Fibroblast of lung (primary cell): ENCODE measurements around the gene CNNM4. TPM values are rescaled to one million over a fixed set of nuclear protein-coding genes. Genes with fewer than 3 reads are reported as not detected.

ENCODE experiments used
- DNase-seq, 2 donors: peaks; one replicate each; pipeline versions ENCODE4 v3.0.0 to v3.0.0-alpha.2; 2010; ENCODE audit warnings: low read depth in 2 of 2
- H2AFZ ChIP-seq: 2 replicates; pipeline ENCODE4 v1.5.1; 2012; ENCODE audit warnings: low read length, control low read depth, inconsistent platforms
- H3K27ac ChIP-seq: 2 replicates; pipeline ENCODE4 v1.5.1; 2011; ENCODE audit warnings: low read length, control low read depth; ENCODE audit not compliant: insufficient read depth
- H3K27me3 ChIP-seq: 2 replicates; pipeline ENCODE4 v1.5.1; 2011; ENCODE audit warnings: mild to moderate bottlenecking, low read length; ENCODE audit not compliant: control insufficient read depth, insufficient read depth
- H3K36me3 ChIP-seq: 2 replicates; pipeline ENCODE4 v1.5.1; 2011; ENCODE audit warnings: low read length; ENCODE audit not compliant: control insufficient read depth, insufficient read depth
- H3K4me1 ChIP-seq: 2 replicates; pipeline ENCODE4 v1.5.1; 2011; ENCODE audit warnings: low read length; ENCODE audit not compliant: control insufficient read depth, insufficient read depth; ENCODE audit errors: extremely low read depth
- H3K4me2 ChIP-seq: 2 replicates; pipeline ENCODE4 v1.5.1; 2011; ENCODE audit warnings: low read length, control low read depth; ENCODE audit not compliant: insufficient read depth; ENCODE audit errors: extremely low read depth
- H3K4me3 ChIP-seq, 4 experiments: fragments of 200-600 bp in 1 of 4; sonication (generic) in 1 of 4; replicated peaks in 1 of 4; 2 replicates each; pipeline ENCODE4 v1.5.1; 2011 to 2016; ENCODE audit warnings: low read length in 4 of 4, low read depth in 3 of 4, mild to moderate bottlenecking in 3 of 4, control low read depth in 2 of 4, inconsistent platforms in 1 of 4, mixed read lengths in 1 of 4; ENCODE audit not compliant: insufficient read depth in 1 of 4; ENCODE audit errors: control extremely low read depth in 1 of 4
- H3K79me2 ChIP-seq: 2 replicates; pipeline ENCODE4 v1.5.1; 2012; ENCODE audit warnings: mild to moderate bottlenecking, low read length, inconsistent platforms; ENCODE audit not compliant: control insufficient read depth, insufficient read depth
- H3K9ac ChIP-seq: 2 replicates; pipeline ENCODE4 v1.5.1; 2011; ENCODE audit warnings: mild to moderate bottlenecking, low read length, control low read depth; ENCODE audit not compliant: insufficient read depth
- H3K9me3 ChIP-seq: 2 replicates; pipeline ENCODE4 v1.5.1; 2012; ENCODE audit warnings: low read depth, low read length; ENCODE audit not compliant: control insufficient read depth, insufficient read depth
- H4K20me1 ChIP-seq: 2 replicates; pipeline ENCODE4 v1.5.1; 2011; ENCODE audit warnings: low read length; ENCODE audit not compliant: control insufficient read depth, insufficient read depth; ENCODE audit errors: extremely low read depth
- EZH2 ChIP-seq: IDR thresholded peaks from 2 replicates; pipeline ENCODE4 v1.5.1; 2012; ENCODE audit warnings: low read length, control low read depth, mild to moderate bottlenecking; ENCODE audit errors: missing control alignments
- polyA plus RNA-seq, 2 donors: library from polyadenylated mRNA; depleted of rRNA in 1 of 2; stranded (reverse) in 1 of 2; unstranded in 1 of 2; fragments of >200 nt; gene quantifications; 2 replicates each; pipeline ENCODE4 v1.2.1, GENCODE V29; 2011 to 2012; ENCODE audit warnings: missing spikeins in 1 of 2
- total RNA-seq: library from RNA; depleted of rRNA; stranded (reverse); fragments of >200 nt; gene quantifications from 2 replicates; pipeline ENCODE4 v1.2.1, GENCODE V29; 2014
- TF ChIP-seq, protein P1 (sequence below), 2 donors: IDR thresholded peaks in 1 of 2; conservative IDR thresholded peaks in 1 of 2; 1 replicate in 1 of 2; 2 replicates in 1 of 2; pipeline ENCODE4 v1.5.1; 2011 to 2012; ENCODE audit warnings: low read length in 2 of 2, control low read depth in 1 of 2, inconsistent platforms in 1 of 2, low read depth in 1 of 2, mild to moderate bottlenecking in 1 of 2

The CNNM4 gene
- total and polyA plus RNA-seq, 2 donors (not counting 1 experiment from before 2014, with no cell fraction given) = 3.3 to 3.5 TPM

DNA sequence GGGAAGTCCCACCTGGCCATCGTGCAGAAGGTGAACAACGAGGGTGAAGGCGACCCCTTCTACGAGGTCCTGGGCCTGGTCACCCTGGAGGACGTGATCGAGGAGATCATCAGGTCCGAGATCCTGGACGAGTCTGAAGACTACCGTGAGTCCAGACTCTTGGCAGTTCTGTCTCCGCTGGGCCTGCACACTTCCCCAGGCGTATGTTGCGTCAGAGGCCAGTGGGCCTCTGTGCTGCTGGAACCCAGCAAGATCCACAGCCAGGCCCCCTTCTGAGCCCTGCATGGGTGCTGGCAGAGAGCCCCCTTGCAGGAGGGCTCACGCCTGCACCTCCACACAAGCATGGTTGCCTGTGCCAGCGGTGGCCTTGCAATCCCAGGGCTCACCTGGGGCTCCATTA lies 64.4 kb downstream of the CNNM4 start:
- Histone ChIP-seq H3K27ac (no peak overlapping the region), H3K79me2 (no peaks in the 10 kb centered on the region), H3K27me3 (no peaks in the 10 kb centered on the region), H3K4me2 (no peak overlapping the region), H3K4me1 (no peaks in the 10 kb centered on the region), H3K9ac (no peak overlapping the region), H2AFZ (no peak overlapping the region), H3K36me3 (peaks cover 6% of the 10 kb centered on the region), H4K20me1 (no peaks in the 10 kb centered on the region), H3K4me3 (no peak overlapping the region), H3K9me3 (no peaks in the 10 kb centered on the region)
- TF ChIP-seq, protein P1, sequence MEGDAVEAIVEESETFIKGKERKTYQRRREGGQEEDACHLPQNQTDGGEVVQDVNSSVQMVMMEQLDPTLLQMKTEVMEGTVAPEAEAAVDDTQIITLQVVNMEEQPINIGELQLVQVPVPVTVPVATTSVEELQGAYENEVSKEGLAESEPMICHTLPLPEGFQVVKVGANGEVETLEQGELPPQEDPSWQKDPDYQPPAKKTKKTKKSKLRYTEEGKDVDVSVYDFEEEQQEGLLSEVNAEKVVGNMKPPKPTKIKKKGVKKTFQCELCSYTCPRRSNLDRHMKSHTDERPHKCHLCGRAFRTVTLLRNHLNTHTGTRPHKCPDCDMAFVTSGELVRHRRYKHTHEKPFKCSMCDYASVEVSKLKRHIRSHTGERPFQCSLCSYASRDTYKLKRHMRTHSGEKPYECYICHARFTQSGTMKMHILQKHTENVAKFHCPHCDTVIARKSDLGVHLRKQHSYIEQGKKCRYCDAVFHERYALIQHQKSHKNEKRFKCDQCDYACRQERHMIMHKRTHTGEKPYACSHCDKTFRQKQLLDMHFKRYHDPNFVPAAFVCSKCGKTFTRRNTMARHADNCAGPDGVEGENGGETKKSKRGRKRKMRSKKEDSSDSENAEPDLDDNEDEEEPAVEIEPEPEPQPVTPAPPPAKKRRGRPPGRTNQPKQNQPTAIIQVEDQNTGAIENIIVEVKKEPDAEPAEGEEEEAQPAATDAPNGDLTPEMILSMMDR (conservative IDR thresholded peaks at IDR 0.05 in 1 of 2, IDR thresholded peaks at IDR 0.05 in 1 of 2; ENCODE audit: low read depth in 1 of 2, low read length in 2 of 2) = no peak
- no peak for TF ChIP-seq EZH2
- no peak for DNase-seq

DNA sequence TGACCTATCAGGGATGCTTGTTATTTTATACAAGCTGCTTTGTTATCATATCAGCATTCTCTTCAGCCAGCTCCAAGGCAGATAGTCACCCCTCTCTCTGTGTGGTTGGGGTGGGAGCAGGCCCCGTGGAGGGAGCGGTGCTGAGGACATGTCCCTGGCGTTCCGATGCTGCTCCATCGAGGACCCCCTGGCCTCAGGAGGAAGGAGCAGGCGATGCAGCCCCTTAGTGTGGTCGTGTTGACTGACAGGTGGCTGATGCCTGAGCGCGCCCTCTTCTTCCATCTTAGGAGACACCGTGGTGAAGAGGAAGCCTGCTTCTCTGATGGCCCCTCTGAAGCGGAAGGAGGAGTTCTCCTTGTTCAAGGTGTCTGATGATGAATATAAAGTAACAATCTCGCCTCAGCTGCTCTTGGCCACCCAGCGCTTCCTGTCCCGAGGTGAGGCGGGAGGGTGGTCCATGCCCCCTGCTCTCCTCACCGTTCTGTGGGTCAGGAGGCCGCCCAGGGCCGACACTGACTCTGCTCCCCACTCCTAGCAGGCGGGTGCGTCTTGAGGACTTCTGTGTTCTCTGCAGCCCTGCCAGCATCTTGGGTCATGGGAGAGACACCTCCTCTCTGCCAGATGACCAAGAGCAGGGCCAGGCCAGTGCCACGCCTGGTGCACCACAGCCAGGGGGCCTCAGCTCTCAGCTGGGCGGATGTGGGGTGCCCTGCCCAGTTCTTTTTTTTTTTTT lies 66.0 kb downstream of the CNNM4 start:
- Histone ChIP-seq H4K20me1 (no peaks in the 10 kb centered on the region), H3K27ac (no peak overlapping the region), H3K36me3 (peaks cover 6% of the 10 kb centered on the region), H3K79me2 (no peaks in the 10 kb centered on the region), H3K27me3 (no peaks in the 10 kb centered on the region), H3K4me2 (no peak overlapping the region), H3K4me1 (no peaks in the 10 kb centered on the region), H2AFZ (no peak overlapping the region), H3K9me3 (no peaks in the 10 kb centered on the region), H3K4me3 (no peak overlapping the region), H3K9ac (no peak overlapping the region)
- DNase-seq = no peak
- TF ChIP-seq, protein P1 (conservative IDR thresholded peaks at IDR 0.05 in 1 of 2, IDR thresholded peaks at IDR 0.05 in 1 of 2; ENCODE audit: low read depth in 1 of 2, low read length in 2 of 2) = no peak
- TF ChIP-seq EZH2 = no peak

DNA sequence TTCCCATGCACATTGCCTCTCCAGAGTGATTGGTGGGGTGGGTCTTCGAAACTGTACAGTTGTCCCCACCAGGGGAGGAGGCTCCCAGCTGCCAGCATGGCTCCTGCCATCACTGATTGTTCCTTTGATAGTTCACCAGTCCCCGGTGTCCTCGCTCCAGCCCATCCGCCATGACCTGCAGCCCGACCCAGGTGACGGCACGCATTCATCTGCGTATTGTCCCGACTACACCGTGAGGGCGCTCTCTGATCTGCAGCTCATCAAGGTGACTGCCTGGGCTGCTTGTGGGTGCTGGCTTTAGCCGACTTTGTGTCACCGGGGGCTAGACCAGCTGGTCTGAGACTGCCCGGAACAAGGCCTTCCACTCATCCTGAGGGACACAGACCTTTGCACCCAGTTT lies 67.7 kb downstream of the CNNM4 start:
- no peak overlapping the region for H3K4me3 ChIP-seq
- H3K9ac ChIP-seq = no peak overlapping the region
- TF ChIP-seq, protein P1 (conservative IDR thresholded peaks at IDR 0.05 in 1 of 2, IDR thresholded peaks at IDR 0.05 in 1 of 2; ENCODE audit: low read depth in 1 of 2, low read length in 2 of 2) = no peak
- no peak for TF ChIP-seq EZH2
- no peak for DNase-seq
- no peaks in the 10 kb centered on the region for H3K27me3 ChIP-seq
- H3K4me2 ChIP-seq = no peak overlapping the region
- no peaks in the 10 kb centered on the region for H3K79me2 ChIP-seq
- peaks cover 10% of the 10 kb centered on the region for H3K36me3 ChIP-seq
- H3K9me3 ChIP-seq = no peaks in the 10 kb centered on the region
- H2AFZ ChIP-seq = no peak overlapping the region
- H3K27ac ChIP-seq = no peak overlapping the region
- no peaks in the 10 kb centered on the region for H4K20me1 ChIP-seq
- peaks cover 7% of the 10 kb centered on the region for H3K4me1 ChIP-seq
